HCT116 (cell line): Measurements from ENCODE around the gene CGB5. TPM values are rescaled to one million over a fixed set of nuclear protein-coding genes. Genes with fewer than 3 reads are reported as not detected.
"Not testable (repeated sequence)": the region's sequence is repeated elsewhere in the genome, so short reads cannot be mapped to it uniquely, and the experiment has no call there.

Experiments
- ATAC-seq: fragments of 200-7000 bp; cut with Tn5 transposase; 2 replicates; pipeline ENCODE4 v1.9.1; 2020; ENCODE audit warnings: mild to moderate bottlenecking, moderate library complexity
- BruUV-seq: library from RNA; stranded (reverse); fragments of 400-500 nt; replicated peaks from 2 replicates; lab custom pipeline; 2021; lab: Mats Ljungman, UMichigan
- CTCF ChIA-PET: fragments of 300-600 bp; sonication (Branson Sonifier 250); formaldehyde crosslinking; loops from one replicate; lab custom pipeline; 2021; ENCODE audit warnings: antibody characterized with exemption; lab: Charles Lee
- POLR2A ChIA-PET: fragments of 300-600, 350-600 bp; sonication (Branson Sonifier 250); formaldehyde crosslinking; loops from one replicate; lab custom pipeline; 2021; ENCODE audit warnings: antibody characterized with exemption; lab: Charles Lee
- RAD21 ChIA-PET, 2 experiments: fragments of 300-600 bp; sonication (Branson Sonifier 250); formaldehyde crosslinking; loops; one replicate each; lab custom pipeline; 2023; ENCODE audit warnings: low total read pairs in 2 of 2; ENCODE audit not compliant: uncharacterized antibody in 2 of 2, unreplicated experiment in 2 of 2, low non-redundant PET in 1 of 2; lab: Charles Lee
- DNase-seq: peaks from one replicate; pipeline ENCODE4 v3.0.0-alpha.2; 2010; ENCODE audit warnings: low read depth, low spot score
- H2AFZ ChIP-seq: fragments of 200-600 bp; shearing (Covaris generic), sonication (generic); 2 replicates; pipeline ENCODE4 v1.6.1; 2017; ENCODE audit warnings: low read depth, mixed run types, mixed read lengths, antibody characterized with exemption, low read length; ENCODE audit not compliant: poor library complexity, severe bottlenecking
- H3K27ac ChIP-seq: 2 replicates; pipeline ENCODE4 v1.5.1; 2012; ENCODE audit warnings: low read depth, low read length
- H3K27me3 ChIP-seq: fragments of 200-600 bp; sonication (generic); 2 replicates; pipeline ENCODE4 v1.6.1; 2016; ENCODE audit warnings: mixed run types, low read length, mixed read lengths; ENCODE audit not compliant: insufficient read depth
- H3K36me3 ChIP-seq, 2 experiments: fragments of 200-500 bp in 1 of 2; fragments of 200-600 bp in 1 of 2; sonication (Bioruptor generic) in 1 of 2; sonication (generic) in 1 of 2; 2 replicates each; pipeline versions ENCODE4 v1.5.1 to v1.6.1; 2014 to 2016; ENCODE audit warnings: low read length in 2 of 2, inconsistent platforms in 1 of 2, mixed read lengths in 1 of 2, mixed run types in 1 of 2; ENCODE audit not compliant: insufficient read depth in 2 of 2, control insufficient read depth in 1 of 2
- H3K4me1 ChIP-seq, 2 experiments: fragments of 200-600 bp in 1 of 2; sonication (generic) in 1 of 2; 2 replicates each; pipeline versions ENCODE4 v1.5.1 to v1.6.1; 2012 to 2017; ENCODE audit warnings: low read length in 2 of 2, inconsistent platforms in 1 of 2, mild to moderate bottlenecking in 1 of 2, mixed read lengths in 1 of 2, mixed run types in 1 of 2, moderate library complexity in 1 of 2; ENCODE audit not compliant: insufficient read depth in 2 of 2, control insufficient read depth in 1 of 2
- H3K4me2 ChIP-seq: fragments of 200-600 bp; sonication (generic); 2 replicates; pipeline ENCODE4 v1.6.1; 2017; ENCODE audit warnings: mixed run types, low read length, mixed read lengths
- H3K4me3 ChIP-seq, 2 experiments: fragments of 200-600 bp in 1 of 2; sonication (generic) in 1 of 2; replicated peaks in 1 of 2; 2 replicates each; pipeline ENCODE4 v1.5.1; 2011 to 2016; ENCODE audit warnings: low read length in 2 of 2, control low read depth in 1 of 2, low read depth in 1 of 2, mild to moderate bottlenecking in 1 of 2, mixed read lengths in 1 of 2, mixed run types in 1 of 2
- H3K79me2 ChIP-seq: fragments of 200-600 bp; sonication (generic); 2 replicates; pipeline ENCODE4 v1.6.1; 2017; ENCODE audit warnings: mild to moderate bottlenecking, mixed run types, low read length, moderate library complexity, mixed read lengths; ENCODE audit not compliant: insufficient read depth
- H3K9ac ChIP-seq: fragments of 200-600 bp; sonication (generic); 2 replicates; pipeline ENCODE4 v1.6.1; 2016; ENCODE audit warnings: low read length, mixed read lengths
- H3K9me2 ChIP-seq: fragments of 200-600 bp; sonication (generic), shearing (Covaris generic); 2 replicates; pipeline ENCODE4 v1.6.1; 2017; ENCODE audit warnings: mixed run types, mild to moderate bottlenecking, moderate library complexity; ENCODE audit not compliant: insufficient read depth
- H3K9me3 ChIP-seq, 2 experiments: fragments of 200-500 bp in 1 of 2; fragments of 200-600 bp in 1 of 2; sonication (Bioruptor generic) in 1 of 2; sonication (generic) in 1 of 2; 2 replicates each; pipeline ENCODE4 v1.6.1; 2014 to 2017; ENCODE audit warnings: low read length in 2 of 2, mixed read lengths in 2 of 2, inconsistent platforms in 1 of 2, low read depth in 1 of 2, mild to moderate bottlenecking in 1 of 2, mixed run types in 1 of 2, moderate library complexity in 1 of 2; ENCODE audit not compliant: control insufficient read depth in 1 of 2, insufficient read depth in 1 of 2
- H4K20me1 ChIP-seq: fragments of 200-600 bp; sonication (generic), shearing (Covaris generic); 2 replicates; pipeline ENCODE4 v1.6.1; 2017; ENCODE audit warnings: mixed run types, mild to moderate bottlenecking, moderate library complexity; ENCODE audit not compliant: insufficient read depth
- CTCF ChIP-seq, 3 experiments: fragments of 200-600 bp in 1 of 3; sonication (generic) in 1 of 3; IDR thresholded peaks in 2 of 3; conservative IDR thresholded peaks in 1 of 3; 2 replicates each; pipeline ENCODE4 v1.5.1; 2012 to 2017; ENCODE audit warnings: low read depth in 2 of 3, low read length in 2 of 3, antibody characterized with exemption in 1 of 3, borderline replicate concordance in 1 of 3, control low read depth in 1 of 3, mild to moderate bottlenecking in 1 of 3, mixed read lengths in 1 of 3, mixed run types in 1 of 3, moderate library complexity in 1 of 3; ENCODE audit not compliant: insufficient read depth in 1 of 3
- MAX ChIP-seq: IDR thresholded peaks from 2 replicates; pipeline ENCODE4 v1.6.1; 2012
- RAD21 ChIP-seq: IDR thresholded peaks from 2 replicates; pipeline ENCODE4 v1.6.1; 2012; ENCODE audit warnings: low read depth, mild to moderate bottlenecking
- TCF7L2 ChIP-seq: IDR thresholded peaks from 2 replicates; pipeline ENCODE4 v1.7.0; 2011; ENCODE audit warnings: borderline replicate concordance, inconsistent platforms; ENCODE audit not compliant: insufficient read depth, insufficient read length; ENCODE audit errors: extremely low read depth
- YY1 ChIP-seq: IDR thresholded peaks from 2 replicates; pipeline ENCODE4 v1.6.1; 2011; ENCODE audit warnings: low read length, low read depth, moderate library complexity, mild to moderate bottlenecking; ENCODE audit not compliant: insufficient replicate concordance; ENCODE audit errors: extremely low read depth
- intact Hi-C: fragments of 100-400 bp; cut with micrococcal nuclease; formaldehyde crosslinking; loops from 2 replicates; pipeline ENCODE4 v1.10.0; 2022
- total RNA-seq: library from RNA; stranded (reverse); gene quantifications from one replicate; pipeline ENCODE4 v1.2.1, GENCODE V29; 2021; ENCODE audit not compliant: unreplicated experiment

CGB5 gene
- total RNA-seq, 1 experiment from 2014 or later, result not detected

DNA sequence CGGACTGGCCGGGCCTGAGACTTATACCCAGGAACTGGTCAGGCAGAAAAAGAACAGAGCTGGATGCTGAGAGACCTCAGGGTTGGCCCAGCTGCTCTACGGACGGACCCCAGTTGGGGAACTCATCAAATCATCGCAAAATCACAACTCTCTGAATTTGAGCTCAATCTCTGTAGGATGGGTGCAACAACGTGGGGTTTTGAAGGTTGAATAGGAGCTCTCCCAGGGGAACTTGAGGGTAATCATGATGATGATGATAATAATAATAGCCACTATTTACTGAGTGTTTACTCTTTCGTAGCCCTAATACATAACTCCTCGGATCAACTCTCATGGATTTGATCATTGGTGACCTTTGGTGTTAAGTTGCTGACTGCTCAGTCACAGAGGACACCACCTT is 13.3 kb upstream of the CGB5 start:
- H3K27ac ChIP-seq, H3K27me3 ChIP-seq, H3K9me2 ChIP-seq, H3K9ac ChIP-seq, DNase-seq, RAD21 ChIA-PET, POLR2A ChIA-PET, H3K79me2 ChIP-seq, H3K4me2 ChIP-seq, H3K4me3 ChIP-seq, BruUV-seq, H3K4me1 ChIP-seq, CTCF ChIA-PET, intact Hi-C loops, ATAC-seq, H3K9me3 ChIP-seq, H2AFZ ChIP-seq, H3K36me3 ChIP-seq, H4K20me1 ChIP-seq: not testable (repeated sequence)

DNA sequence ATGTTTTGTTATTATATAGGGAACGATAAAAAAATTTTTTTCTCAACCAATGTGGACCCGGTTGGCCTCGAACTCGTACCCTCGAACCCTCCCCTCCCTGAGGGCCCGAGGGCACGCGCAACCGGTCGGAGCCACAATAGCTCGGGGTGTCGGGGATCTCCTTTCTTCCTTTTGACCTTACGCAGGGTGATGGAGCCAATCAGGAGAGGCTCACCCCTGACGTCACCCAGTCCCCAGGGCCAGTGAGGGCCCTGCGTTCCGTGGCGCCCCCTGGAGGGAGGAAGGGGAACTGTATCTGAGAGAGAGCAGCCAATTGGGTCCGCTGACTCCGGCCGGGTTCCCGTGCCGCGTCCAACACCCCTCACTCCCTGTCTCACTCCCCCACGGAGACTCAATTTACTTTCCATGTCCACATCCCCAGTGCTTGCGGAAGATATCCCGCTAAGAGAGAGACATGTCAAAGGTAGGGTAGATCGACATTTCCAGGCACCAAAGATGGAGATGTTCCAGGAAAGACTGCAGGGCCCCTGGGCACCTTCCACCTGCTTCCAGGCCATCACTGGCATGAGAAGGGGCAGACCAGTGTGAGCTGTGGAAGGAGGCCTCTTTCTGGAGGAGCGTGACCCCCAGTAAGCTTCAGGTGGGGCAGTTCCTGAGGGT is 11.9 kb upstream of the CGB5 start, which contains the start of gene CGB2:
TSS of gene CGB2 (plus strand) at position 249 of the 660 bp plus-strand sequence. CDS start at position 455, 206 bp downstream.
- RAD21 ChIA-PET, H3K9me2 ChIP-seq, H3K27ac ChIP-seq, H3K36me3 ChIP-seq, H4K20me1 ChIP-seq, H3K9ac ChIP-seq, H3K4me1 ChIP-seq, H3K79me2 ChIP-seq, BruUV-seq, POLR2A ChIA-PET, intact Hi-C loops, H2AFZ ChIP-seq, H3K9me3 ChIP-seq, H3K27me3 ChIP-seq: not testable (repeated sequence)
- TF ChIP-seq TCF7L2 (peak; percentile 58), YY1 (peak; percentile 34), RAD21 (peak; percentile 28; the same call in 1 of the 2 replicates), CTCF (IDR thresholded peaks at IDR 0.05 in 2 of 3, conservative IDR thresholded peaks at IDR 0.05 in 1 of 3; ENCODE audit: borderline replicate concordance in 1 of 3, insufficient read depth in 1 of 3, low read depth in 2 of 3, low read length in 2 of 3) (peak; percentile 28 to 71 (median 69); a peak in 5 of 6 replicates), MAX (peak; percentile 51; the same call in 1 of the 2 replicates)
- peak within 1 kb of the TSS; percentile 31 to 44 for H3K4me3 ChIP-seq
- CTCF ChIA-PET, result interaction anchor here (0.6 to 1.5 kb wide), 5 partner anchors 12 to 54 kb away, joined by 3 to 8 read pairs (median 3); partner anchors contain the start of genes CGB7, GYS1 and RUVBL2
- H3K4me2 ChIP-seq, result peak within 1 kb of the TSS; percentile 51
- DNase-seq (peak; percentile 86), ATAC-seq (peak; percentile 94)
